NCI-H1105 (cell line): Measurements from ENCODE around the gene EVPL.
"Not testable (repeated sequence)": the region's sequence is repeated elsewhere in the genome, so short reads cannot be mapped to it uniquely, and the experiment has no call there.

Source experiments
- DNase-seq: peaks from one replicate; lab custom pipeline; 2025; lab: John Stamatoyannopoulos, UW

The EVPL gene

DNA sequence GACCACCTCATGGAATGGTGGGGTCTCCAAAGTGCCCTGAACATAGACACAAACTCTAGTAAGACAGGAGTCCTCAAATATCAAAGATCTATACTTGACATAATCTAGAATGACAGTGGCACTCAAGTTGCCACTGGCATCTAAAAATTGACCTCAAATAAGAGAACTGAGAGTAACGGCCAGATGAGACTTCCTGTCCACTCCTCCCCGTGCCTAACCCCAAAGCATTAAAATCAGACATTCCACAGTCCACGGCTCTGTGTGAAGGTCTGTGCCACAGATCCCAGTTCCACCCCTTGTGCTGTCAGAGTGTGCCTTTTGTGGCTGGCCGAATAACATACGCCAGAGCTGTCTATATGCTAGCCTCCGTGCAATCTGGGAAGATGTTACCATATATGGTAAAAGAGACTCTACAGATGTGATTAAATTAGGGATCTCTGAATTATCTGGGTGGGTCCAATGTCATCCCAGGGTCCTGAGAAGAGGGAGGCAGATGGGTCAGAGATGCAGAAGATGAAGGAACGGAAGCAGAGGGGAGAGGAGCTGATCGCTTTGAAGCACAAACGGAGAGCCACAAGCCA lies 21.0 kb upstream of the EVPL start:
- DNase-seq = no peak

DNA sequence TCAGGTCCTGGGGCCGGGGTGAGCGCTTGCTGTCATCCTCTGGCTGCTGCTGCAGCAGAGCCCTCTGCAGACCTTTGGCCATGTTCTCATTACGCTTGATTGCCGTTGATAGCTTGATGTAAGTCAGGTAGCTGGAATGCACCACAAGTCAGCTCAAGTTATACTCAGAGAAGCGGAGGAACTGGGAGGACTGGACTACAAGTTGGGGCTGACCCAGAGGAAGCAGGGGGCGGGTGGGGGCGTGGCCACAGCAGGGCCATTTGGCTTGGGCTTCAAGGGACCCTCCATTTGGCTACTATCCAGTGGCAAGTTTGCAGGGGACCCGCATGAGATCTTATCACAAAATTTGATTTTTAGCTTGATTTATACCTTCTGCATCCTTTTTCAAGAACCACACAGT lies 19.0 kb upstream of the EVPL start:
- DNase-seq = no peak

DNA sequence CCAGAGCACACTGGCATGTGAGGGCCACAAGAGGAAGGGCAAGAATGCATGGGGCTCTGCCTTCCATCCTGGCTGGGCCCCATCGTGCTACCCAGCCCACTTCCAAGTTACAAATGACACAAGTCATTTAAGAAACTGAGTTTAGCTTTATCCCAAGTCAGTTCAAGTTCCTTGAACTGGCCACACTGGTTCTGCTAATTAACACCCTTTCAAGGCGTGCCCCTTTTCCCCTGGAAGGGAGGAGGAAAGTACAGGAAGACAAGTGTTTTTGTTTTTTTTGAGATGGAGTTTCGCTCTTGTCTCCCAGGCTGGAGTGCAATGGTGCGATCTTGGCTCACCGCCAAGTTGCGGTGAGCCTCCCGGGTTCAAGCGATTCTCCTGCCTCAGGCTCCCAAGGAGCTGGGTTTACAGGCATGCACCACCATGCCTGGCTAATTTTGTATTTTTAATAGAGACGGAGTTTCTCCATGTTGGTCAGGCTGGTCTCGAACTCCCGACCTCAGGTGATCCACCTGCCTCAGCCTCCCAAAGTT lies 17.4 kb upstream of the EVPL start:
- DNase-seq = not testable (repeated sequence)

DNA sequence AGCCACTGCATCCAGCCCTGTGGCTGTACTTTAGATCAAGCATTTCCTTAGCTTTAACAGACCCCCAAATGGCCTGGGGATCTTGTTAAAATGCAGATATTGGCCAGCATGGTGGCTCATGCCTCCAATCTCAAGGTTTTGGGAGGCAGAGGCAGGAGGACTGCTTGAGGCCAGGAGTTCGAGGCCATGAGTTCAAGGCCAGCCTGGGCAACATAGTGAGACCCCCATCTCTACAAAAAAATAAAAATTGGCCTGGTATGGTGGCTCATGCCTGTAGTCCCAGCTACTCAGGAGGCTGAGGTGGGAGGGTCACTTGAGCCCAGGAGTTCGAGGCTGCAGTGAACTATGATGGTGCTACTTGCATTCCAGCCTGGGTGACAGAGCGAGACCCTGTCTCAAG lies 15.8 kb upstream of the EVPL start:
- not testable (repeated sequence) for DNase-seq

DNA sequence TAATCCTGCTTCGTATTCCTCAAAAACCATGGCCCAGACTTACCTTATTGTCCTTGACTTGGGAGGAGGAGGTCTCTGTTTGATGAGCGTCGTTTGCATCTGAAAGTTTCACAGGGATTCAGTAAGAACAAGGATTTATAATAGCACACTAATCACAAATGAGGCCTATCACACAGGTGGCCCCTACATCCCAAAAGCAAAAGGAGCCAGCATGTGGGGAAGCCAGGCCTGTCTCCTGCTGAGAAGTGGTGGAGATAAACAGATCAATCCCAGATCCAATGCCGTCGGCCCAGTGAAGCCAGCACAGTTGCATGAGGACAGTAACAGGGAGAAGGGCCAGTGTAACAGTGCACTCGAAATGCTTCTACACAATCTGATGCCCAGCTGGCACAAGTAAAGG lies 13.3 kb upstream of the EVPL start:
- DNase-seq = no peak

DNA sequence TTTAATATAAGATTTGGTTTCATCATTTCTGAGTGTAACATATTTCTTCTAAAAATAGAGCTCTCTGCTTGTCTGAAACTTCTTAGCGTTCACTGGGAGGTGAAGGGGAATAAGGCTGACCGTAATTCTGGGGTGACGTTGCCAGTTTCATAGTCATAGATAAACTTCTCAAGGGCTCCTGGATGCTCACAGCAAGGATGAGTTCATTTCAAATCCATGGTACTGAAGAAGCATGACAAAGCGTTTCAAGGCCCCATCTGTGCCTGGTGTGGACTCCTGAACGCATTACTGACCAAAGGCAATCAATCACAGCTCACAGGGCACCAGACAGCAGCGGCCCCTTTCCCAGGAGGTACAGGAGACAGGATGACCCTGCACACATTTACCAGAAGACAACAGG lies 12.0 kb upstream of the EVPL start:
- no peak for DNase-seq

DNA sequence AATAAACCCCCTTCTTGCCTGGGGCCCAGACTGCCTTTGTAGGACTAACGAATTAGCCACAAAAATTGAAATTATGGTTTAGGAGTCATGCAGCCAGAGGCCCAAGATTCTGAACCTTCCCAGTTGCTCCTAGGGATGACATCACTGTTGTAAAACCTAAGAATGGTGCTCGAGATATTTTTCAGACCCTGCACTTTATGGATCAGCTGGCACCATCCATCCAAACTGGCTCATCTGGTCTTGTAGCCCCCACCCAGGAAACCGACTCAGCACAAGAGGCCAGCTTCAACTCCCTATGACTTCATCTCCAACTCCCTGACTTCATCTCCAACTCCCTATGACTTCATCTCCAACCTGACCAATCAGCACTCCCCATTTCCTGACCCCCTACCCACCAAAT lies 10.9 kb upstream of the EVPL start:
- DNase-seq = no peak

DNA sequence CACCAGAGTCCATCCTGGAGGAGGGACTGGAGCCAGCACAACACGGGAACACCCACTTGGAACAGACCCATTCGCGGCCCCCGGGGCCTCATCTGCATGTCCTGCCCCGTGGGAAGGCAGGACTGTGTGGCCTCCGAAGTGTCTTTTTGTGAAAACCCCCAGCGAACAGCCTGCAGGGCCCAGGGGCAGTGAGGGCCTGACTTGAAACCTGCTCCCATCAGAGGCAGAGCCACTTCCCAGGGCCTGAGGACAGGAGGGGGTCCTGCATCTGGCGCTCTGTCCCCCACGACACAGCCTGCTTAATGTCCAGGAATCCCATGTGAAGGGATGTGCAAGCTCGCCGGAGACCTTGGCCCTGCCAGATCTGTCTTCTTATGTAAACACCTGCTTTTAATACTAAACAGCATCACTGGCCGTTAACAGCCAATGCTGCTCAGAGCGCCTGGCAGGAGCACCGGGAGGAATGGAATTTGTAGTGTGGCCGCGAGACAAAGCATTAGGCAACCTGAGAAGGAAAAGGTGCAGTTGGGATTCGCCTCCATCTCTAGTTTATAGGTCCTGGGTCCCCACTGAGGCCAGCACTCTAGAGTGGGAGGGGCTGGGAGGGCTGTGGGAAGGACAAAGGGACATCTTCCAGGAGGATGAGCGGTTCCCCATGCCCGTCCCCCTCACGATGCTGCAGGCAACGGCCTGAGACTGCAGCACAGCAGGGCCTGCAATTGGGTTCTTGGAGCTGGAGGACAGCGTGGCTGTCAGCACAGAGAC lies 9.6 kb upstream of the EVPL start:
- no peak for DNase-seq

DNA sequence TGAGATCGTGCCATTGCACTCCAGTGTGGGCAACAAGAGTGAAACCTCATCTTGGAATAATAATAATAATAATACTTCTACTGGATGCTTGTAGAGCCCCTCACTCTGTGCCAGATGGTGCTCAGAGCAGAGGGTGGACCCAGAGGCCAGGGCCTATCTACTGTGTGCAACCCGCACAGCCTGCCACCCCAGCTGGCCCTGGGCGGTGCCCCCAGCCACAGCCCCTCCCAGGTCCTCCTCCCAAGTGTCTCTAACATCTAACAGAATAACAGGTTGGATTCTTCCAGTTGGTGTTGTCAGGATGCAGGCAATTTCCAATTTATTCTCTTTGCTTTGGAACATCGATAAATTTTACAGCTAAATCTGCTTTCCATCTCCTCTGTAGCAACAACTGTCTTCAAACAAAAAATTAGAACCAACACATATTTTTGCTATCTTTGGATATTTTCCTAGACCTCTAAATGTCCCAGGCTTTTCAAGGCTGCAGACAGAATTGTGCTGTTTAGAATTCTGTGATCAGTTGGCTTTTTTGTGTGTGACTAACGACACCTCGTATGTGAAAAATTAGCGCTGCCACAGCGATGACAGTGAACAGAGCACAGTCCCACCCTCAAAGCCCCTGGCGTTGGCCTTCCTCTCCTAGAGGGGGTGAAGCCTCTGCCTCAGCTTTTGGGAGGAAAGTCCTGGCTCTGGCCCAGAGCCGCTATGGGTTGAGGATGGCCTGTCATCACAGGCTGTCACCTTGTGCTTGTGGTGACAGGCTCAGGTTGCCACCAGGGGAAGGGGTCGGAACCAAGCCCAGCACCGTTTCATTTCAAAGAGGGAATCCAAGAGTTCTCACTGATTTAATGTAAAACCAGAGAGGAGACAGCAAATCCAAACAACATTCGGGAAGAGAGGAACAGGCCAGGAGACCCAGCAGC lies 7.6 kb upstream of the EVPL start:
- no peak for DNase-seq

DNA sequence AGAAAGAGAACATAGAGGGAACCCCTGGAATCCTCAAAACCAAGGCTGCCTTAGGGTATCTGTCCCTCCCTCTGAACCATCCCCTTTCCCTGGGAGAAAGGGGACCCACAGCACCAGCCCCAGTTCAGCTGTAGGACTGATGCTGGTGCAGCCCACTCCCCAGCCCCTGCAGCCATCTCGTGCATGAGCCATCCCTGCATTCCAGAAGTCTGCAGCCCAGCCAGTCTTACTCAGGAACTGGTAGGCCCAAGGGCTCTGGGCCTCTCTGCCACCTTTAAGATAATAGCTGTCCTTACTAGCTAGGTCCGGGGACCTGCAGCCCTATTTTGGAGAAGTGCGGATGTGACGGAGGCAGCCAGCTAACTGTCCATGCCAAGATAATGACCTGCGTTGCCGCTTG lies 6.0 kb upstream of the EVPL start:
- no peak for DNase-seq

DNA sequence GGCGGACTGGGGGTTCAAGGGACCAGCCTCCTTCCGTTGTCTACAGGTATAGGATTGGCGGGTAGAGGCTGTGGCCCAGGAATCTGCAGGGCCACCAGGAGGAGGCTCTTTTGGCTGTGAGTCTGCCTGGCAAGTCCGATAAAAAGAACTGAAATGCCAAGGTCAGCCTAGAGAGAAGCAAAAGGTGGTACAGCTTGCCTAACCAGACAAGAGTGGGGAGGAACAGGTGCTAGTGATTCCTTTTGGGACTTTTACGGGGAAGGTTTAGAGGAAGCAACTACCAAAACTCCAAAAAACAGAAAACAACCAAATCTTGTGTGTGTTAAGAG lies 5.6 kb upstream of the EVPL start:
- no peak for DNase-seq

DNA sequence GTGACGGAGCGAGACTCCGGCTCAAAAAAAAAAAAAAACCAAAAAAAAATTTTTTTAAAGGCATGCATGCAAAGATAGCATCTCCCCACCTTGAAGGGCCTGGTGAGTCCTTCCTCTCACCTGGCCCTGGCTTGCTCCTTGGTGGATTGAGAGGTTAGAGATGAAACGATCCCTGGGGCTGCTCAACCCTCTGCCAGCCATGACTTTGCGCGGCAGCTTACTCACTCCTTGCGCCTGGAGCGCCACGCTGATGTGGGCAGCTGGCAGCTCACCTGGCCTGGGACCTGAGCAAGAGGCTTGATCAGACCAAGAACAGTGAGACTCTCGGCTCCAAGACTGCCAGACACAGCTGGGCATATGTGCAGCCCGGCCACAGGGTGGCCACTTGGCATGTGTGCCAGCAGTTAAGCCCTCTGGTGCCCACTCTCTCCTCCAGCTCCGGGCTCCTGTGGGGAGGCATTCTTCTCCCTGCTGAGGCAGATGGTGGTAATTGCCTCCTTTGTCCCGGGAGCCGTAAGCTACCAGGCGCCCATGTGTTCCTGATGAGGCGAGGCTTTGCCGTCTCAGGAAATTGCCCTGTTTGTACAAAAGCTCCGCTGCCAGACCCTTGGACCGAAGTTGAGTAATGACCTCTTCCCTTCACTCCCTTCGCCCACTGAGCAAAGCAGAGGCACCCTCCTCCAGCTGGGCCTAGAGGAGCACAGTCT lies 5.1 kb upstream of the EVPL start:
- no peak for DNase-seq

DNA sequence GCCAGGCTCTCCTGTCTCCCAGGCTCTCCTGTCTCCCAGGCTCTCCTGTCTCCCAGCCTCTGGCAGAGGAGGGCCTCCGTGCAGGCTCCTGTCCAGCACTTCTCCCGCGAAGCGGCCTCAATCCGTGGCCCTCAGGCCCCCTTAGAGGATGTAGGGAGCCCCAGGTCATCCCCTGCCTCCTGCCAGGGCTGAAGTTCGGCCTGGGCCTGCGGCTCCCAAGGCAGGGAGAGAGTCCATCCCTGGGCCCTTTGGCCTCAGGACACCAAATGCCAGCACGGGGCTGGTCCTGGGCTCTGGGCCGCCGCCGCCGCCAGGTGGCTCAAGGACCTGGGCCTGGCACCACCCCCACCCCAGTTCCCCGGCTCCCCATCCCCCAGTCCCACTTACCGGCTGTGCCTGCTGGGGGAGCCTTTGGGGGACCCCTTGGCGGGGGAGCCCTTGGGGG lies 370 bp downstream of the EVPL start:
- DNase-seq = no peak

DNA sequence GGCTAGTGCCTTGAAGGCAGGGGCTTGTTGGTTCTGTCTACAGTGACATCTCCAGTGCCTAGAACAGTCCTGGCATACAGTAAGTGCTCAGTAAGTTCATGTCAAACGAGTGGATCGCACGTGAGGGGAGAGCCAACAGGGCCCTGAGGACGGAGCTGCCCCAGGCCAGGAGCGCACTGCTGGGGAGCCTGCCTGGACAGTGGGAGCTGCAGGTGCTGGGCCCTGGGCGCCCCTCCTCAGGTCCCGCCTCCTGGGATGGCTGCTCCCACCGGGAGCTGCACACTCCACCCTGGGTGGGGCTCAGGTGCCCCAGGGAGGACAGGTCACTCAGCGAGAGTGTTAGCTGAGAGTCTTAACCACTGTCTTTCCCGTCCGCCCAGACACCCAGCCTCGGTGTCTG lies 1.8 kb downstream of the EVPL start:
- no peak for DNase-seq

DNA sequence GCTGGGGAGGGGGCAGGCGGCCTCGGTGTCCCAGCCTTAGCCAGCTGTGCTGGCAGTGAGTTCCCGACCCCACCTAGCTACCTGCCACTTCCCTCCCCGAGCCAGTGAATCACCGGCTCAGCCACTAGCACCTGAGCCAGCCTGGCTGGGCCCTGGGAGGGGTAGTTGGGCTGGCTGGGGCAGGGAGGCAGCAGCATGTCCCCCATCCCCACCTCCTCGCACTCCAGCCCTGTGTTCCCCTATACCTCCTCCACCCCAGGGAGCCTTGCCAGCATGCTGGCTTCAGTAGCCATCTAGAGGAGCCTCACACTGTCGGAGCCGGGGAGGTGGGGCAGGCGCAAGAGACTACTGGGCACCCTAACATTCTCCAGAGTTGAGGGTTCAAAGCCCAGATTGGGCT lies 2.8 kb downstream of the EVPL start:
- no peak for DNase-seq

DNA sequence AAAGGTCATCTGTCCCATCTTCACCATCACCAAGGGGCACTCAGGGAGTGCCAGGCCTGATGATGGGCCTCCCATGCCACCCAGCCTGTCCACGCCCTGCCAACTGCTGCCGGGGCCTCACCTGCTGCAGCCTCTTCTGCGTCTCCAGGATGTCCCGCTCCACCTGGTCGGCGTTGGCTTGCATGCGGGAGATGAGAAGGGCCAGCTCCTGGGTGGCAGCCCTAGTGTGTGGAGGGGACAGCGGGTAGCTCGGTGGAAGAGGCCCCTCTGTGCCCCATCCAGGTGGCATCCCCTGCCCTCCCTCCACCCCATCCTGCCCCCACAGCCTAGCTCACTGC lies 3.2 kb downstream of the EVPL start:
- DNase-seq = no peak

DNA sequence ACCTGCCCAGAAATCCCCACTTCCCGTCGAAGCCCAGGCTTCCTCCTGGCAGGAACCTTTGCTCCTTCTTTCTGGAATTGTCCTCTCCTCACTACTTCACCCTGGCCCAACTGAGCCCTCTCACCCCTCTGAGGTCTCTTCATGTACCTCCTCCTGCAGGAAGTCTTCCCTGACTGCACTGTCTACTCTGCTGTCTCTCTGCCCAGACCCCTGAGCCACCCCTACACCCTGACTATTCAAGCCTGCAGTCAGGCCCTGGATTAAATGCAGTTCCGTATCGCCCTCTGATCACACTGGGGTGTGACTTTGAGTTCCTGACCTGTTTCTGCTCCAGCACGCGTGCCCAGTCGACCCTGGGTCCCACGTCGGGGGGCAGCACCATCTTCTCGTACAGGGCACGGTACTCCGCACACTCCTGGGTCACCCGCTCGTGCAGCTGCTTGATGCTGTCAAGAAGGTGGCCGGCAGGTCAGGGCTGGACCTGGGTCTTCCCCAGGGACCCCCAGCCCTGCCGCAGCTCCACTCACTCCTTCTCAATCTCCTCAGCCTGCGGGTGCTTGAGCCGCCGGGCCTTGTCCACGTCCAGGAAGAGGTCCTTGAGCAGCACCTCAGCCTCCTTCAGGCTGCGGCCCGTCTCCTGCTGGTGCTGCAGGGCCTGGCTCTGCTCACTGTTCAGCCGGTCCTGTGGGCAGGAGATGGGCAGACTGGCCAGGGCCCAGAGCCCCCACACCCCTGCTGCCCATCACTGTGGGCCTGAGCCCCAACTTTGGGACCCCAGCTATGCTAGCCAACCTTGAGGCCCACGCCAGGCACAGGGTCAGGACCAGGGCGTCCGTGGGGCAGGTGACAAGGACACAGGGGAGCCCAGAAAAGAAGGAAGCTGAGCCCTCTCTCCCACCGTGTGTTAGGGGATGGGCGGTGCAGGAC lies 3.9 kb downstream of the EVPL start:
- no peak for DNase-seq

DNA sequence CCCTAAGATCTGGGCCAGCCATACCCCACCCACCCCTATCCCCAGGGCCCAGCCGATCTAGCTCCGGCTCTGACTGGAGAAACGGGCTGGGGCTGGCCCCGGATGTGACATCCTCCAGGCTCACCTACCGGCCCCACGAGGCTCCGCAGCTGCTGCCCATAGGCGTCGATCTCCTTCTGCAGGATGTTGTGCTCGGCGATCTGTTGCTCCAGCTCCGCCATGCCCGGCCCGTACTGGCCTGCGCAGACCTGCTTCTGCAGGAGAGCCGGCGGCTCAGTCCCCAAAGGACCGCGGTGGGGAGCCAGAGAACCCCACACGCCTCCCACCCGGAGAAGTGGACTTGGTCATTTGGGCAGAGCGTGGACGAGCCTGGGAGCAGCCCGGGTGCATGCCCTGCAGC lies 4.8 kb downstream of the EVPL start:
- no peak for DNase-seq

DNA sequence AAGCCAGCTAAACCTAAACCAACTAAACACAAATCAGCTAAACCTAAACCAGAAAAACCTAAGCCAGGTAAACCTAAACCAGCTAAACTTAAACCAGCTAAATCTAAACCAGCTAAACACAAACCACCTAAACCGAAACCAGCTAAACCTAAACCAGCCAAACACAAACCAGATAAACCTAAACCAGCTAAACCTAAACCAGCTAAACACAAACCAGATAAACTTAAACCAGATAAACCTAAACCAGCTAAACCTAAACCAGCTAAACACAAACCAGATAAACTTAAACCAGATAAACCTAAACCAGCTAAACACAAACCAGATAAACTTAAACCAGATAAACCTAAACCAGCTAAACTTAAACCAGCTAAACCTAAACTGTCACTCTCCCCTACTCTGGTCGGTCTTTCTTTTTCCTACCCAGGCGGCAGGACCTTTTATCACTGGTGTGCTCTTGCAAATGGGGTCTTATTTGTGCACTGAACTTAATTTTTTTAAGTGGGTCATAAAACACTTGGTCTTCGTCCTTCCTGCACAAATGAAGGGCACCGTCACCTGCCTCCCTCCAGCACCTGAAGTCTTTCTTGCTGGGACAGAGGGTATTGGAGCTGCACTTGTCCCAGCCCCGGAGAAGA lies 7.2 kb downstream of the EVPL start:
- no peak for DNase-seq

DNA sequence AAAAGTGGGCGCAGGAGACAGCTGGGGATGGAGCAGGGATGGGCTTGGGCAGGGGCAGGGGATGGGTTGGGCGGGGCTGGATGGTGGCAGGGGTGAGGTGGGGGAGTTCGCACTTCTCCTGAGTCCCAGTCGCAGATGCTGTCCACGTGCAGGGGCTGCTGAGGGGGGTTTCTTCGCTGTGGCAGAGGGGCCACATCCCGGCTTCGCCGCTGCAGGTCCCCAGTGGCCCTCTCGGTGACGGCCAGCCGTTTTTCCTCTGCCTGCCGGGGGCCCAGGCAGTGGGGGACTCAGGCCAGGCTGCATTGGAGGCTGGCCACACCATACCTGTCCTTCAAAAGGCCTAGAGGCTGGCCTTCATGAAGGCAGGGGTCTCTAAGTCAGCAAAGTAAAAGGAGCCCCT lies 8.3 kb downstream of the EVPL start:
- DNase-seq = no peak

DNA sequence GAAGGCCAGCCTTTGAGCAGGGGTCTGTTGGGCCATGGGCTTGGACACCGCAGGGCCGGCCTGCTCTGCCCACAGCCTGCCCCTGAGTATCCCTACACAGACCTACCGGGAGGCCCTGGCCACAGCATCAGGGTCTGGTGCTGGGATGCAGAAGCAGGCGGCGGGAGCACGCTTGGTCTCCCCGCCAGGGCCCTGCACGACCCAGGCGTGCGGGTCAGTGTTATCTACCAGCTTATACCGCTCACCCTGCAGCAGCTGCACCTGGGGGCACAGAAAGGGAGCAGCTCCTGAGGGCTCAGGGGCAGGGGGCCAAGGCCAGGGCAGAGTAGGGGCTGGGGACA lies 8.8 kb downstream of the EVPL start:
- no peak for DNase-seq
